H1 (cell line): ENCODE measurements around the gene MYO1A. TPM values are rescaled to one million over a fixed set of nuclear protein-coding genes. Genes with fewer than 3 reads are reported as not detected.

Experiments
- CTCF ChIA-PET: fragments of 300-600 bp; sonication (Branson Sonifier 250); formaldehyde crosslinking; loops from one replicate; lab custom pipeline; 2021; ENCODE audit not compliant: partially characterized antibody; lab: Charles Lee
- POLR2A ChIA-PET: fragments of 300-600 bp; sonication (Branson Sonifier 250); formaldehyde crosslinking; loops from one replicate; lab custom pipeline; 2021; ENCODE audit warnings: inconsistent platforms; ENCODE audit not compliant: partially characterized antibody; lab: Charles Lee
- DNase-seq, 2 experiments: peaks; one replicate each; pipeline versions ENCODE4 v3.0.0 to v3.0.0-alpha.2; 2010 to 2022; ENCODE audit warnings: low spot score in 2 of 2, low read depth in 1 of 2, mixed read lengths in 1 of 2
- FAIRE-seq: peaks from 2 replicates; lab custom pipeline; 2011; peaks lifted over from hg19 to GRCh38; lab: Jason Lieb, UNC
- H2AFZ ChIP-seq: 2 replicates; pipeline ENCODE4 v1.8.1; 2012; ENCODE audit warnings: low read length, inconsistent platforms
- H2AK5ac ChIP-seq: 2 replicates; pipeline ENCODE4 v1.6.1; 2013; ENCODE audit warnings: low read depth, low read length
- H2BK120ac ChIP-seq: replicated peaks from 2 replicates; pipeline ENCODE3; 2013; ENCODE audit warnings: low read depth, low read length, inconsistent platforms
- H2BK12ac ChIP-seq: 2 replicates; pipeline ENCODE4 v1.6.1; 2013; ENCODE audit warnings: low read depth, low read length
- H2BK15ac ChIP-seq: 2 replicates; pipeline ENCODE4 v1.6.1; 2013; ENCODE audit warnings: low read length
- H2BK20ac ChIP-seq: 2 replicates; pipeline ENCODE4 v1.6.1; 2013; ENCODE audit warnings: low read length
- H2BK5ac ChIP-seq: 2 replicates; pipeline ENCODE4 v1.6.1; 2013; ENCODE audit warnings: low read depth, low read length
- H3K14ac ChIP-seq: 2 replicates; pipeline ENCODE4 v1.6.1; 2013; ENCODE audit warnings: inconsistent platforms; ENCODE audit not compliant: insufficient read length
- H3K18ac ChIP-seq: 2 replicates; pipeline ENCODE4 v1.6.1; 2013; ENCODE audit warnings: low read length; ENCODE audit errors: extremely low read depth
- H3K23ac ChIP-seq: 2 replicates; pipeline ENCODE4 v1.6.1; 2013; ENCODE audit warnings: inconsistent platforms; ENCODE audit not compliant: insufficient read length
- H3K23me2 ChIP-seq: 2 replicates; pipeline ENCODE4 v1.6.1; 2013; ENCODE audit warnings: low read depth, low read length
- H3K27ac ChIP-seq: 2 replicates; pipeline ENCODE4 v1.6.1; 2011; ENCODE audit warnings: low read depth, low read length, inconsistent platforms
- H3K27me3 ChIP-seq, 4 experiments: replicated peaks in 1 of 4; 1 replicate in 1 of 4; 2 replicates in 3 of 4; pipeline versions ENCODE4 v1.6.1 to v1.8.1; 2011 to 2013; ENCODE audit warnings: low read length in 3 of 4, mild to moderate bottlenecking in 3 of 4, inconsistent platforms in 2 of 4, mixed read lengths in 2 of 4, moderate library complexity in 1 of 4; ENCODE audit not compliant: control insufficient read depth in 3 of 4, insufficient read depth in 3 of 4; ENCODE audit errors: extremely low read depth in 1 of 4
- H3K36me3 ChIP-seq, 4 experiments: 2 replicates each; pipeline versions ENCODE4 v1.6.1 to v1.8.1; 2011 to 2013; ENCODE audit warnings: mild to moderate bottlenecking in 4 of 4, low read length in 3 of 4, moderate library complexity in 2 of 4, control low read depth in 1 of 4, inconsistent platforms in 1 of 4; ENCODE audit not compliant: insufficient read depth in 4 of 4, control insufficient read depth in 2 of 4
- H3K4ac ChIP-seq: replicated peaks from 2 replicates; pipeline ENCODE3; 2013; ENCODE audit warnings: low read length, low read depth, mixed read lengths, inconsistent platforms; ENCODE audit not compliant: insufficient read length
- H3K4me1 ChIP-seq, 4 experiments: replicated peaks in 1 of 4; 1 replicate in 1 of 4; 2 replicates in 3 of 4; pipeline versions ENCODE4 v1.6.1 to v1.8.1; 2011 to 2013; ENCODE audit warnings: low read length in 3 of 4, inconsistent platforms in 2 of 4, mixed read lengths in 1 of 4; ENCODE audit not compliant: insufficient read depth in 4 of 4, control insufficient read depth in 3 of 4
- H3K4me2 ChIP-seq, 2 experiments: 2 replicates each; pipeline versions ENCODE4 v1.6.1 to v1.8.1; 2011 to 2013; ENCODE audit warnings: low read depth in 2 of 2, low read length in 2 of 2, control low read depth in 1 of 2, inconsistent platforms in 1 of 2, mild to moderate bottlenecking in 1 of 2; ENCODE audit not compliant: insufficient read depth in 1 of 2
- H3K4me3 ChIP-seq, 4 experiments: fragments of 200-600, 300-600 bp in 1 of 4; sonication (generic), shearing (Covaris generic), sonication (Bioruptor Twin) in 1 of 4; 2 replicates each; pipeline versions ENCODE4 v1.5.1 to v1.8.1; 2011 to 2016; ENCODE audit warnings: low read length in 4 of 4, low read depth in 3 of 4, control low read depth in 2 of 4, inconsistent platforms in 2 of 4, mild to moderate bottlenecking in 2 of 4, mixed read lengths in 1 of 4, moderate library complexity in 1 of 4; ENCODE audit not compliant: insufficient read depth in 2 of 4; ENCODE audit errors: extremely low read depth in 1 of 4
- H3K56ac ChIP-seq: replicated peaks from 2 replicates; pipeline ENCODE3; 2013; ENCODE audit warnings: low read depth, mild to moderate bottlenecking, mixed read lengths, low read length, inconsistent platforms; ENCODE audit not compliant: insufficient read length
- H3K79me1 ChIP-seq: 2 replicates; pipeline ENCODE4 v1.6.1; 2013; ENCODE audit warnings: low read depth, low read length, control low read depth
- H3K79me2 ChIP-seq, 2 experiments: 2 replicates each; pipeline versions ENCODE4 v1.6.1 to v1.8.1; 2012 to 2013; ENCODE audit warnings: low read length in 2 of 2, mild to moderate bottlenecking in 2 of 2, inconsistent platforms in 1 of 2; ENCODE audit not compliant: insufficient read depth in 2 of 2, control insufficient read depth in 1 of 2
- H3K9ac ChIP-seq, 4 experiments: replicated peaks in 1 of 4; 1 replicate in 1 of 4; 2 replicates in 3 of 4; pipeline versions ENCODE4 v1.6.1 to v1.8.1; 2011 to 2013; ENCODE audit warnings: low read depth in 3 of 4, low read length in 3 of 4, control low read depth in 2 of 4, mild to moderate bottlenecking in 2 of 4, moderate library complexity in 2 of 4, inconsistent platforms in 1 of 4; ENCODE audit errors: extremely low read depth in 1 of 4
- H3K9me3 ChIP-seq, 2 experiments: 2 replicates each; pipeline versions ENCODE4 v1.6.1 to v1.8.1; 2012 to 2013; ENCODE audit warnings: mild to moderate bottlenecking in 2 of 2, moderate library complexity in 2 of 2, control low read depth in 1 of 2, inconsistent platforms in 1 of 2, low read depth in 1 of 2, low read length in 1 of 2, mixed read lengths in 1 of 2; ENCODE audit not compliant: insufficient read depth in 2 of 2
- H4K20me1 ChIP-seq, 2 experiments: replicated peaks in 1 of 2; 2 replicates each; pipeline versions ENCODE3 to v1.8.1; 2011 to 2013; ENCODE audit warnings: inconsistent platforms in 2 of 2, low read length in 2 of 2, mild to moderate bottlenecking in 1 of 2; ENCODE audit not compliant: insufficient read depth in 2 of 2, control insufficient read depth in 1 of 2
- H4K5ac ChIP-seq: 2 replicates; pipeline ENCODE4 v1.6.1; 2013; ENCODE audit warnings: low read length, low read depth, mixed read lengths, inconsistent platforms; ENCODE audit not compliant: insufficient read length
- H4K8ac ChIP-seq: 2 replicates; pipeline ENCODE4 v1.8.0; 2013; ENCODE audit warnings: mild to moderate bottlenecking, moderate library complexity, low read length, inconsistent platforms; ENCODE audit not compliant: insufficient read depth; ENCODE audit errors: extremely low read depth
- H4K91ac ChIP-seq: replicated peaks from 2 replicates; pipeline ENCODE3; 2013; ENCODE audit warnings: low read length, mixed read lengths, inconsistent platforms; ENCODE audit not compliant: insufficient read length
- CREB1 ChIP-seq: IDR thresholded peaks from 2 replicates; pipeline ENCODE4 v1.6.1; 2012; ENCODE audit warnings: inconsistent platforms
- POLR2A ChIP-seq, 2 experiments: IDR thresholded peaks; 1 replicate in 1 of 2; 2 replicates in 1 of 2; pipeline ENCODE4 v1.6.1; 2011; ENCODE audit warnings: low read depth in 2 of 2, low read length in 2 of 2, mild to moderate bottlenecking in 2 of 2; ENCODE audit errors: control extremely low read depth in 1 of 2
- TAF1 ChIP-seq: IDR thresholded peaks from 2 replicates; pipeline ENCODE4 v1.6.1; 2011; ENCODE audit warnings: mild to moderate bottlenecking, low read depth, low read length
- WGBS, 2 experiments: shearing (Covaris generic) in 1 of 2; methylation state at CpG; one replicate each; pipeline versions ENCODE4 v1.1.6 to v1.1.7; 2013 to 2015; ENCODE audit warnings: low lambda C conversion rate in 2 of 2, mixed read lengths in 2 of 2, inconsistent platforms in 1 of 2, low coverage in 1 of 2, missing lambda C conversion rate in 1 of 2; ENCODE audit not compliant: insufficient replicate concordance in 2 of 2, insufficient coverage in 1 of 2, insufficient read length in 1 of 2; ENCODE audit errors: extremely low coverage in 1 of 2, missing lambda C conversion rate in 1 of 2; 5-methylcytosine and 5-hydroxymethylcytosine counted together
- polyA plus RNA-seq, 7 experiments: library from polyadenylated mRNA; depleted of rRNA in 3 of 7; stranded (reverse) in 5 of 7; unstranded in 2 of 7; fragments of >200 nt in 5 of 7; fragments of 200-250 nt in 2 of 7; gene quantifications; 1 replicate in 5 of 7; 2 replicates in 1 of 7; 4 replicates in 1 of 7; pipeline versions ENCODE4 v1.2.1 to v1.2.3, GENCODE V29; 2011 to 2013; ENCODE audit warnings: missing spikeins in 2 of 7, mixed read lengths in 2 of 7
- total RNA-seq: library from RNA; stranded (reverse); fragmentation: NEBNext Ultra II Directional; extraction: Animal tissue kit (Norgen Biotek cat#: 25700); gene quantifications from 2 replicates; pipeline ENCODE4 v1.2.1, GENCODE V29; 2021

Gene MYO1A
- total and polyA plus RNA-seq, 2 of the 8 experiments (the other 6 are each of a cell fraction or from before 2014, with no cell fraction given): 0.54 to 0.77 TPM

GRCh38 chr12:57016348-57016747 is 33.6 kb downstream of the MYO1A start, which contains the start of gene TAC3:
Gene TAC3 (minus strand): TSS chr12:57016529. CDS start chr12:57015797, 732 bp downstream.
- Histone ChIP-seq H4K5ac (peak within 1 kb of the TSS; percentile 62), H3K4ac (no peak within 1 kb of the TSS), H2BK15ac (no peak within 1 kb of the TSS; the same call in 1 of the 2 replicates), H3K23me2 (no peaks in the 10 kb centered on the region; the same call in 1 of the 2 replicates), H3K4me1 (peaks cover 4 to 10% (median 6%) of the 10 kb centered on the region in 4 experiments), H3K36me3 (no peaks in the 10 kb centered on the region; a peak in 1 of 8 replicates), H2AK5ac (no peak within 1 kb of the TSS), H2BK12ac (0 out of 2 replicates have a peak within 1 kb of the TSS, but pooled peaks have one; percentile 55), H3K79me1 (no peaks in the 10 kb centered on the region), H3K79me2 (no peaks in the 10 kb centered on the region), H2BK120ac (peak within 1 kb of the TSS; percentile 43), H3K4me2 (peak within 1 kb of the TSS; percentile 44 to 47; a peak in 3 of 4 replicates), H3K4me3 (peak within 1 kb of the TSS; percentile 1 to 48 (median 23); a peak in 5 of 8 replicates), H2AFZ (0 out of 2 replicates have a peak within 1 kb of the TSS, but pooled peaks have one; percentile 52), H4K91ac (peak within 1 kb of the TSS; percentile 80), H3K56ac (peak within 1 kb of the TSS; percentile 12), H3K23ac (no peak within 1 kb of the TSS), H3K14ac (peak within 1 kb of the TSS; percentile 22), H4K8ac (peak within 1 kb of the TSS; percentile 85), H4K20me1 (no peaks in the 10 kb centered on the region), H3K27ac (no peak within 1 kb of the TSS), H3K18ac (peak within 1 kb of the TSS; percentile 26; the same call in 1 of the 2 replicates), H3K27me3 (no peaks in the 10 kb centered on the region), H3K9me3 (no peaks in the 10 kb centered on the region), H2BK20ac (no peak within 1 kb of the TSS), H2BK5ac (peak within 1 kb of the TSS; percentile 12; the same call in 1 of the 2 replicates), H3K9ac (no peak within 1 kb of the TSS; a peak in 1 of 7 replicates)
- ChIA-PET POLR2A (interaction anchor here (0.5 to 2.2 kb wide), 11 partner anchors 9 to 96 kb away, joined by 3 to 5 read pairs (median 4); partner anchors contain the start of genes MYO1A, NAB2 and STAT6), CTCF (interaction anchor here (1.0 to 10.1 kb wide), 15 partner anchors 11 to 160 kb away, joined by 3 to 95 read pairs (median 9); partner anchors contain the start of genes STAT6 and ZBTB39)
- no peak for DNase-seq
- TF ChIP-seq POLR2A (IDR thresholded peaks at IDR 0.05; ENCODE audit: control extremely low read depth in 1 of 2, low read depth in 2 of 2, low read length in 2 of 2): 0 out of 3 replicates have a peak, but pooled peaks of 1 of the 2 experiments have one; percentile 25
- TF ChIP-seq CREB1: no peak
- TF ChIP-seq TAF1: peak; percentile 45; the same call in 1 of the 2 replicates
- peak; percentile 28 for FAIRE-seq
- 65% methylated on average over 5 of the region's 6 CpGs; no CpG with 5 or more reads in 1 of the 2 experiments for WGBS, 2 experiments
